ENCODE measurements around the gene UACA.

The UACA gene

GRCh38 chr15:70788114-70789049, 25.0 kb upstream of the UACA start:
- DNase-seq (ENCODE audit: low read depth), result no peak
- H3K4me3 ChIP-seq (ENCODE audit: low read depth, low read length), result no peak overlapping the region

GRCh38 chr15:70786996-70787395, 23.6 kb upstream of the UACA start:
- DNase-seq (ENCODE audit: low read depth), result no peak
- no peak overlapping the region for H3K4me3 ChIP-seq (ENCODE audit: low read depth, low read length)
- no peak for TF ChIP-seq MYC (IDR thresholded peaks at IDR 0.05; ENCODE audit: low read depth, low read length)
- no peak for TF ChIP-seq POLR2A (IDR thresholded peaks at IDR 0.05; ENCODE audit: extremely low read depth, insufficient read length)
- TF ChIP-seq MAX (IDR thresholded peaks at IDR 0.05; ENCODE audit: low read depth, low read length), result no peak
- no peak for TF ChIP-seq CTCF (IDR thresholded peaks at IDR 0.05; ENCODE audit: low read depth, low read length)

More at GRCh38 chr15:70788114-70789049, 25.0 kb upstream of the UACA start:
- TF ChIP-seq MAX (IDR thresholded peaks at IDR 0.05; ENCODE audit: low read depth, low read length), result no peak
- no peak for TF ChIP-seq MYC (IDR thresholded peaks at IDR 0.05; ENCODE audit: low read depth, low read length)
- TF ChIP-seq POLR2A (IDR thresholded peaks at IDR 0.05; ENCODE audit: extremely low read depth, insufficient read length), result no peak

GRCh38 chr15:70783610-70784022, 20.3 kb upstream of the UACA start:
- H3K4me3 ChIP-seq (ENCODE audit: low read depth, low read length), result no peak overlapping the region
- no peak for TF ChIP-seq CTCF (IDR thresholded peaks at IDR 0.05; ENCODE audit: low read depth, low read length)
- TF ChIP-seq MAX (IDR thresholded peaks at IDR 0.05; ENCODE audit: low read depth, low read length), result no peak
- no peak for TF ChIP-seq POLR2A (IDR thresholded peaks at IDR 0.05; ENCODE audit: extremely low read depth, insufficient read length)
- no peak for TF ChIP-seq MYC (IDR thresholded peaks at IDR 0.05; ENCODE audit: low read depth, low read length)

GRCh38 chr15:70783041-70783440, 19.7 kb upstream of the UACA start:
- no peak for TF ChIP-seq POLR2A (IDR thresholded peaks at IDR 0.05; ENCODE audit: extremely low read depth, insufficient read length)
- TF ChIP-seq MAX (IDR thresholded peaks at IDR 0.05; ENCODE audit: low read depth, low read length), result no peak
- TF ChIP-seq MYC (IDR thresholded peaks at IDR 0.05; ENCODE audit: low read depth, low read length), result no peak
- no peak for TF ChIP-seq CTCF (IDR thresholded peaks at IDR 0.05; ENCODE audit: low read depth, low read length)
- no peak for DNase-seq (ENCODE audit: low read depth)
- H3K4me3 ChIP-seq (ENCODE audit: low read depth, low read length), result no peak overlapping the region

More at GRCh38 chr15:70783610-70784022, 20.3 kb upstream of the UACA start:
- no peak for DNase-seq (ENCODE audit: low read depth)

- no peak overlapping the region for H3K4me3 ChIP-seq (ENCODE audit: low read depth, low read length)
- DNase-seq (ENCODE audit: low read depth), result no peak
- TF ChIP-seq MYC (IDR thresholded peaks at IDR 0.05; ENCODE audit: low read depth, low read length) (no peak), MAX (IDR thresholded peaks at IDR 0.05; ENCODE audit: low read depth, low read length) (no peak), CTCF (IDR thresholded peaks at IDR 0.05; ENCODE audit: low read depth, low read length) (no peak), POLR2A (IDR thresholded peaks at IDR 0.05; ENCODE audit: extremely low read depth, insufficient read length) (no peak)
These were observed 17.9 kb upstream of the UACA start for GRCh38 chr15:70781236-70781635.

Measured in NB4 (cell line).